HEK293 (cell line): ENCODE measurements around the gene SNX10.

Source experiments
- CTCF ChIP-seq: fragments of 450-650 bp; formaldehyde crosslinking; IDR thresholded peaks from 2 replicates; pipeline ENCODE4 v1.5.1; 2016; ENCODE audit warnings: missing biosample characterization, missing genetic modification characterization
- ZNF184 ChIP-seq: fragments of 450-650 bp; IDR thresholded peaks from 2 replicates; pipeline ENCODE4 v1.5.1; 2018; ENCODE audit warnings: missing biosample characterization, mild to moderate bottlenecking, missing genetic modification characterization
- ZNF629 ChIP-seq: fragments of 450-650 bp; formaldehyde crosslinking; IDR thresholded peaks from 2 replicates; pipeline ENCODE4 v1.5.1; 2017; ENCODE audit warnings: missing biosample characterization, missing genetic modification characterization

- TF ChIP-seq CTCF (tag by site-specific recombination) (no peak), ZNF629 (tag by site-specific recombination) (no peak), ZNF184 (tag by site-specific recombination) (no peak)
These were observed 12.3 kb upstream of the SNX10 start for GRCh38 chr7:26279405-26279804.
